Mesodermal cell (in vitro differentiated cells): ENCODE results near the gene AARS2.
"Not testable (repeated sequence)": the region's sequence is repeated elsewhere in the genome, so short reads cannot be mapped to it uniquely, and the experiment has no call there.

Experiments
- H3K27ac ChIP-seq: 2 replicates; pipeline ENCODE4 v1.7.0; 2013; ENCODE audit warnings: mild to moderate bottlenecking, low read depth, low read length, moderate library complexity; ENCODE audit not compliant: severe bottlenecking
- H3K36me3 ChIP-seq: 2 replicates; pipeline ENCODE4 v1.7.1; 2013; ENCODE audit warnings: mild to moderate bottlenecking, low read length, moderate library complexity; ENCODE audit not compliant: control insufficient read depth, insufficient read depth
- H3K4me1 ChIP-seq: one replicate; pipeline ENCODE4 v1.7.1; 2013; ENCODE audit warnings: mild to moderate bottlenecking, low read length; ENCODE audit not compliant: insufficient read depth, control insufficient read depth, poor library complexity, severe bottlenecking
- H3K4me3 ChIP-seq: 2 replicates; pipeline ENCODE4 v1.7.0; 2013; ENCODE audit warnings: low read length, control low read depth, mild to moderate bottlenecking; ENCODE audit not compliant: insufficient read depth, poor library complexity, severe bottlenecking; ENCODE audit errors: extremely low read depth
- H3K9me3 ChIP-seq: 2 replicates; pipeline ENCODE4 v1.7.1; 2013; ENCODE audit warnings: mild to moderate bottlenecking, low read length, moderate library complexity; ENCODE audit not compliant: control insufficient read depth
- WGBS, 2 experiments: methylation state at CpG; one replicate each; pipeline ENCODE4 v1.1.5; 2013; ENCODE audit warnings: missing lambda C conversion rate in 2 of 2; ENCODE audit not compliant: insufficient coverage in 2 of 2; 5-methylcytosine and 5-hydroxymethylcytosine counted together

Gene AARS2

GRCh38 chr6:44328203-44328602 lies 15.1 kb upstream of the AARS2 start:
- H3K9me3 ChIP-seq, H3K36me3 ChIP-seq, H3K27ac ChIP-seq, H3K4me3 ChIP-seq, H3K4me1 ChIP-seq: not testable (repeated sequence)
- 100% methylated on average over 1 of the region's 9 CpGs; no CpG with 5 or more reads in 1 of the 2 experiments for WGBS, 2 experiments

GRCh38 chr6:44327760-44328159 lies 14.6 kb upstream of the AARS2 start:
- no peaks in the 10 kb centered on the region for H3K4me1 ChIP-seq
- H3K4me3 ChIP-seq: no peak overlapping the region
- no peaks in the 10 kb centered on the region for H3K36me3 ChIP-seq
- H3K27ac ChIP-seq: no peak overlapping the region
- H3K9me3 ChIP-seq: no peaks in the 10 kb centered on the region
- WGBS, 2 experiments: 93% methylated on average over 2 of the region's 2 CpGs; no CpG with 5 or more reads in 1 of the 2 experiments

- Histone ChIP-seq H3K4me3 (no peak overlapping the region), H3K36me3 (no peaks in the 10 kb centered on the region), H3K9me3 (no peaks in the 10 kb centered on the region), H3K4me1 (no peaks in the 10 kb centered on the region), H3K27ac (no peak overlapping the region)
Measured at GRCh38 chr6:44327096-44327495, 13.9 kb upstream of the AARS2 start.

GRCh38 chr6:44321210-44321609 lies 8.1 kb upstream of the AARS2 start:
- Histone ChIP-seq H3K4me3 (no peak overlapping the region), H3K9me3 (no peaks in the 10 kb centered on the region), H3K4me1 (no peaks in the 10 kb centered on the region), H3K36me3 (no peaks in the 10 kb centered on the region), H3K27ac (no peak overlapping the region)
- WGBS, 2 experiments: 82% methylated on average over 1 of the region's 3 CpGs; no CpG with 5 or more reads in 1 of the 2 experiments

- not testable (repeated sequence) for H3K9me3 ChIP-seq, H3K4me3 ChIP-seq, H3K4me1 ChIP-seq, H3K36me3 ChIP-seq, H3K27ac ChIP-seq
- WGBS, 2 experiments: 43 to 67% methylated on average over 1 to 3 of the region's 9 CpGs
Measured at GRCh38 chr6:44317136-44317631, 4.0 kb upstream of the AARS2 start.

- WGBS, 2 experiments: 96 to 100% methylated on average over 3 to 5 of the region's 12 CpGs
- no peak overlapping the region for H3K27ac ChIP-seq
- H3K4me3 ChIP-seq: no peak overlapping the region
- H3K9me3 ChIP-seq: no peaks in the 10 kb centered on the region
- no peaks in the 10 kb centered on the region for H3K4me1 ChIP-seq
- H3K36me3 ChIP-seq: peaks cover 7% of the 10 kb centered on the region
Measured at GRCh38 chr6:44316481-44316880, 3.3 kb upstream of the AARS2 start.

- 50 to 83% methylated on average over 1 to 2 of the region's 5 CpGs for WGBS, 2 experiments
- Histone ChIP-seq H3K4me3 (no peak overlapping the region), H3K27ac (no peak overlapping the region), H3K36me3 (peaks cover 12% of the 10 kb centered on the region), H3K9me3 (no peaks in the 10 kb centered on the region), H3K4me1 (no peaks in the 10 kb centered on the region)
Measured at GRCh38 chr6:44315951-44316350, 2.8 kb upstream of the AARS2 start.

GRCh38 chr6:44315516-44315915 lies 2.4 kb upstream of the AARS2 start:
- no peak overlapping the region for H3K27ac ChIP-seq
- WGBS, 2 experiments: 86 to 100% methylated on average over 3 of the region's 3 CpGs
- no peak overlapping the region for H3K4me3 ChIP-seq
- H3K4me1 ChIP-seq: no peaks in the 10 kb centered on the region
- H3K9me3 ChIP-seq: no peaks in the 10 kb centered on the region
- peaks cover 16% of the 10 kb centered on the region for H3K36me3 ChIP-seq

GRCh38 chr6:44314657-44315056 lies 1.5 kb upstream of the AARS2 start:
- H3K4me3 ChIP-seq, H3K27ac ChIP-seq, H3K4me1 ChIP-seq, H3K9me3 ChIP-seq: not testable (repeated sequence)
- WGBS, 2 experiments: 80 to 83% methylated on average over 3 to 6 of the region's 8 CpGs
- peaks cover 25% of the 10 kb centered on the region for H3K36me3 ChIP-seq

GRCh38 chr6:44311767-44312166 lies 1.4 kb downstream of the AARS2 start:
- 90 to 97% methylated on average over 3 of the region's 3 CpGs for WGBS, 2 experiments
- Histone ChIP-seq H3K27ac (no peak overlapping the region), H3K4me3 (peak overlapping the region; percentile 79), H3K36me3 (peaks cover 48% of the 10 kb centered on the region), H3K9me3 (no peaks in the 10 kb centered on the region), H3K4me1 (no peaks in the 10 kb centered on the region)

- 90 to 100% methylated on average over 2 of the region's 2 CpGs for WGBS, 2 experiments
- peaks cover 52% of the 10 kb centered on the region for H3K36me3 ChIP-seq
Measured at GRCh38 chr6:44311304-44311703, 1.8 kb downstream of the AARS2 start.

More at GRCh38 chr6:44311304-44311703, 1.8 kb downstream of the AARS2 start:
- Histone ChIP-seq H3K4me1 (no peaks in the 10 kb centered on the region), H3K27ac (no peak overlapping the region), H3K4me3 (no peak overlapping the region), H3K9me3 (no peaks in the 10 kb centered on the region)
